HG02759 (cell line): Measurements from ENCODE around the gene PRR15L.

Experiments
- ATAC-seq: cut with Tn5 transposase; IDR thresholded peaks from one replicate; pipeline ENCODE4 v1.9.1; 2021; ENCODE audit warnings: mild to moderate bottlenecking, moderate library complexity; ENCODE audit not compliant: unreplicated experiment

Gene PRR15L

DNA sequence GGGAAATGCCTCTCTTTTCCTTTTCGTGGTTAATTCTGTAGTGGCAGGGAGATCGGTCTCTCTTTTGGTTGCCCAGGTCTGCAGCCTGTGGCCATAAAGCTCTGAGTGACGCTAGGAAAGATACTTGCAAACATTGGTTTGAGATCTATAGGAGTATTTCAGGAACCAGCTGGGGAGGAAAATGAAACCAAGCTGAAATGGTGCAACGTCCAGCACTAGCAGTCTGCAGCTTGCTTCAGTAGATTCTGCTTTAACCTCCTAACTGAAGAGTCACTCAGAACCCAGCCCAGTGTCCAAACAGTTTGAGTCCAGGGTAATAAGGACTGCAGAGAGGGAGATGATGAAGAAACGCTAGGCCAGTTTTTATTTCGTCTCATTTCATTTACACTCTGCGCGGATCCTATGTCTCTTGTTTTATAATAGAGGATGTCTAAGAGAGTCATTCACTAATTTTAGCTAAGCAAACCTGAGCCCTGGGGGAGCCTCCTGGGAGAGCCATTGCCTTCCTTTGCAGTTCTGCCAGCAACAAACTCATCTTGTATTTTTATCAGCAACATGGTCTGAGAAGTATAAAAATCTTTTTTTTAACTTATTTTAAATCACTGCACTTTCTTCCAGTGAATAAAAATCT is 49.6 kb downstream of the PRR15L start:
- no peak for ATAC-seq

GRCh38 chr17:47906443-47906842 is 51.2 kb downstream of the PRR15L start:
- no peak for ATAC-seq

DNA sequence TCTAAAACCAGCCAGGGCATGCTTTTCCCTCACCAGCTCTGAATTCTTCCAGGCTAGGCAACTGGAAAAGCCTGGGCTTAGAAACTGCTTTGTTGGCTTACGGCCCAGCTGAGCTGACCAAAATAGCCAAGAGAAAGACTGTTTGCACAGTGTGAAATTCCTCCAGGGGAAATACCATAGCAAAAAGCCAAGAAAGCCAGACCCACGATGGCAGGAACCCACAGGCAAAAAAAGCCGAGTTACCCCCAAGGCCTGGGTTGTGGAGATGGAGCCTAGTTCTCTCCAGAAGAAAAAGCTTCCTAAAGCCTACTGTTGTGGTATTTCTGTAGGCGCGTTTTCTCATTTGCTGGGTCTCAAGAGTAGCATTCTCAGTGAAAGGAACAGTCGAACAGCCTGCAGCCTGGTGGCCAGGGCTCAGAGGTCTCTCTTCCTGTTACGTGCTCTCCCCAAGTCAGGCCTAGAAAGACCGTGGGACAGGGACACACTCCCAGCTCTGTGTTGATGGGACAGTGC is 52.4 kb downstream of the PRR15L start:
- ATAC-seq = no peak

- no peak for ATAC-seq
These were observed 55.5 kb downstream of the PRR15L start for GRCh38 chr17:47902039-47902744.
